Caco-2 (cell line): ENCODE measurements around the gene ZNF341. TPM values are rescaled to one million over a fixed set of nuclear protein-coding genes. Genes with fewer than 3 reads are reported as not detected.

Experiments
- BruUV-seq: library from RNA; stranded (reverse); fragments of 400-500 nt; replicated peaks from 2 replicates; lab custom pipeline; 2021; lab: Mats Ljungman, UMichigan
- CTCF ChIA-PET: fragments of 300-600 bp; sonication (Branson Sonifier 250); formaldehyde crosslinking; loops from one replicate; lab custom pipeline; 2022; ENCODE audit warnings: antibody characterized with exemption; lab: Charles Lee
- POLR2A ChIA-PET: fragments of 300-600 bp; sonication (Branson Sonifier 250); formaldehyde crosslinking; loops from one replicate; lab custom pipeline; 2022; ENCODE audit warnings: antibody characterized with exemption; lab: Charles Lee
- DNase-seq, 2 experiments: peaks; one replicate each; pipeline versions ENCODE4 v3.0.0 to v3.0.0-alpha.2; 2020 to 2022
- H3K27me3 ChIP-seq: replicated peaks from 2 replicates; pipeline ENCODE4 v1.6.0; 2011; ENCODE audit warnings: low read length; ENCODE audit not compliant: control insufficient read depth, insufficient read depth
- H3K36me3 ChIP-seq: 2 replicates; pipeline ENCODE4 v1.5.1; 2011; ENCODE audit warnings: low read length; ENCODE audit not compliant: control insufficient read depth, insufficient read depth
- H3K4me1 ChIP-seq: fragments of 250-450 bp; sonication (Bioruptor Pico); 2 replicates; pipeline ENCODE4 v1.5.1; 2020; ENCODE audit warnings: mild to moderate bottlenecking
- H3K4me3 ChIP-seq: 2 replicates; pipeline ENCODE4 v1.5.1; 2011; ENCODE audit warnings: low read depth, mild to moderate bottlenecking, control low read depth, low read length
- H3K9me3 ChIP-seq: fragments of 250-450 bp; sonication (Bioruptor Pico); 2 replicates; pipeline ENCODE4 v1.5.1; 2020; ENCODE audit warnings: mild to moderate bottlenecking, moderate library complexity
- H3K27ac Mint-ChIP-seq: one replicate; pipeline ENCODE4 v1.8.0; 2022; ENCODE audit warnings: mixed read lengths; ENCODE audit not compliant: unreplicated experiment
- H3K27me3 Mint-ChIP-seq: one replicate; pipeline ENCODE4 v1.8.0; 2022; ENCODE audit warnings: mixed read lengths; ENCODE audit not compliant: insufficient read depth, unreplicated experiment
- H3K36me3 Mint-ChIP-seq: one replicate; pipeline ENCODE4 v1.8.0; 2022; ENCODE audit warnings: mild to moderate bottlenecking, mixed read lengths; ENCODE audit not compliant: insufficient read depth, unreplicated experiment
- H3K4me1 Mint-ChIP-seq: one replicate; pipeline ENCODE4 v1.8.0; 2022; ENCODE audit warnings: low read depth, mixed read lengths; ENCODE audit not compliant: unreplicated experiment
- H3K4me3 Mint-ChIP-seq: one replicate; pipeline ENCODE4 v1.8.0; 2022; ENCODE audit warnings: mild to moderate bottlenecking, moderate library complexity, mixed read lengths; ENCODE audit not compliant: unreplicated experiment
- H3K9me3 Mint-ChIP-seq: one replicate; pipeline ENCODE4 v1.8.0; 2022; ENCODE audit warnings: mixed read lengths; ENCODE audit not compliant: unreplicated experiment
- intact Hi-C: fragments of 100-400 bp; cut with micrococcal nuclease; formaldehyde crosslinking; loops from one replicate; pipeline ENCODE4 v1.10.0; 2022; ENCODE audit not compliant: unreplicated experiment
- total RNA-seq: library from RNA; stranded (reverse); gene quantifications from 2 replicates; pipeline ENCODE4 v1.2.3, GENCODE V29; 2022
- TF ChIP-seq, protein P1 (sequence below), 2 experiments: fragments of 200-600 bp in 1 of 2; IDR thresholded peaks; 1 replicate in 1 of 2; 2 replicates in 1 of 2; pipeline versions ENCODE4 v1.5.1 to v1.8.0; 2011 to 2022; ENCODE audit warnings: antibody characterized with exemption in 1 of 2, control low read depth in 1 of 2, inconsistent platforms in 1 of 2, low read depth in 1 of 2, low read length in 1 of 2, mild to moderate bottlenecking in 1 of 2, moderate library complexity in 1 of 2; ENCODE audit not compliant: insufficient read depth in 1 of 2, severe bottlenecking in 1 of 2, unreplicated experiment in 1 of 2

Gene ZNF341
- total RNA-seq, 1 experiment from 2014 or later = 2.9 TPM

DNA sequence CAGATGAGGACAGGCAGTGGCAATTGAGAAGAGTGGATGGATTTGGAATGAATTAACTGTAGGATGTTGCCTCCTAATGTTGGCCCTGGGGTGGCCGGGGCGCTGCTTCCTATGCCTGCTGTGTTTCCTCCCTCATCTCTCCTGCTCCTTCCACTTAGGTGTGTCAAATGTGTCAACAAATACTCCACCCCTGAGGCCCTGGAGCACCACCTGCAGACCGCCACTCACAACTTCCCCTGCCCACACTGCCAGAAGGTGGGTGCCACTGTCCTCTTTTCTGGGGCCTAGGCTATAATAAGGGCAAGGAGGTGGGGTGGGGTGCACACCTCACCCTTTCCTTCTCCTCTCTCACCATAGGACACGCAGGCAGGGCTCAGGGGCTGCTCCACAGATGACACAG is 49.3 kb downstream of the ZNF341 start:
- H3K27me3 ChIP-seq = no peaks in the 10 kb centered on the region
- ChIA-PET CTCF (no interaction called here), POLR2A (interaction anchor here (0.6 kb wide), 1 partner anchor 101 kb away, joined by 3 read pairs; no protein-coding TSS in a partner anchor)
- intact Hi-C loops = no loop called here
- no peaks in the 10 kb centered on the region for H3K9me3 ChIP-seq
- no peak for DNase-seq
- Mint-ChIP-seq H3K27me3 (no peaks in the 10 kb centered on the region), H3K9me3 (no peaks in the 10 kb centered on the region), H3K4me1 (peaks cover 25% of the 10 kb centered on the region), H3K27ac (no peak overlapping the region), H3K36me3 (peaks cover 5% of the 10 kb centered on the region), H3K4me3 (no peak overlapping the region)
- TF ChIP-seq, protein P1, sequence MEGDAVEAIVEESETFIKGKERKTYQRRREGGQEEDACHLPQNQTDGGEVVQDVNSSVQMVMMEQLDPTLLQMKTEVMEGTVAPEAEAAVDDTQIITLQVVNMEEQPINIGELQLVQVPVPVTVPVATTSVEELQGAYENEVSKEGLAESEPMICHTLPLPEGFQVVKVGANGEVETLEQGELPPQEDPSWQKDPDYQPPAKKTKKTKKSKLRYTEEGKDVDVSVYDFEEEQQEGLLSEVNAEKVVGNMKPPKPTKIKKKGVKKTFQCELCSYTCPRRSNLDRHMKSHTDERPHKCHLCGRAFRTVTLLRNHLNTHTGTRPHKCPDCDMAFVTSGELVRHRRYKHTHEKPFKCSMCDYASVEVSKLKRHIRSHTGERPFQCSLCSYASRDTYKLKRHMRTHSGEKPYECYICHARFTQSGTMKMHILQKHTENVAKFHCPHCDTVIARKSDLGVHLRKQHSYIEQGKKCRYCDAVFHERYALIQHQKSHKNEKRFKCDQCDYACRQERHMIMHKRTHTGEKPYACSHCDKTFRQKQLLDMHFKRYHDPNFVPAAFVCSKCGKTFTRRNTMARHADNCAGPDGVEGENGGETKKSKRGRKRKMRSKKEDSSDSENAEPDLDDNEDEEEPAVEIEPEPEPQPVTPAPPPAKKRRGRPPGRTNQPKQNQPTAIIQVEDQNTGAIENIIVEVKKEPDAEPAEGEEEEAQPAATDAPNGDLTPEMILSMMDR (IDR thresholded peaks at IDR 0.05; ENCODE audit: insufficient read depth in 1 of 2, low read depth in 1 of 2, low read length in 1 of 2, severe bottlenecking in 1 of 2, unreplicated experiment in 1 of 2) = peak in 1 of 2 experiments; percentile 18
- no TSS peak for BruUV-seq
- H3K36me3 ChIP-seq = no peaks in the 10 kb centered on the region
- peaks cover 13% of the 10 kb centered on the region for H3K4me1 ChIP-seq
- H3K4me3 ChIP-seq = no peak overlapping the region

DNA sequence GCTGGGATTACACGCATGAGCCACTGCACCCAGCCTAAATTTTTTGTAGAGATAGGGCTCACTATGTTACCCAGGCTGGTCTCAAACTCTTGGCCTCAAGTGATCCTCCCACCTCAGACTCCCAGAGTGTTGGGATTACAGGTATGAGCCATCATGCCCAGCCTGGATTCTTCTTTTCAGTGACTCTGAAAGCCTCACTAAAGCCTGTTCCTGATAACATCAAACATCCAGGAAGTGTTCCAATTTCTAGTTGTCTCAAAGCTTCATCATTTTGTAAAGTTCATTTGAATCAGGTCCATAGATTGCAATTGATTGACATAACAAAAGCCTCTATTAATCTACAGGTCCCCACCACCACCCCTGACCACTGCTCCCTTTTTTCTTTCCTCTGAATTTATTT is 50.1 kb downstream of the ZNF341 start:
- TF ChIP-seq, protein P1 (IDR thresholded peaks at IDR 0.05; ENCODE audit: insufficient read depth in 1 of 2, low read depth in 1 of 2, low read length in 1 of 2, severe bottlenecking in 1 of 2, unreplicated experiment in 1 of 2) = no peak
- Histone ChIP-seq H3K4me3 (no peak overlapping the region), H3K27me3 (no peaks in the 10 kb centered on the region), H3K9me3 (no peaks in the 10 kb centered on the region), H3K4me1 (peaks cover 13% of the 10 kb centered on the region), H3K36me3 (no peaks in the 10 kb centered on the region)
- intact Hi-C loops = no loop called here
- no TSS peak for BruUV-seq
- no peak for DNase-seq
- H3K36me3 Mint-ChIP-seq = peaks cover 5% of the 10 kb centered on the region
- CTCF ChIA-PET = no interaction called here
- H3K27me3 Mint-ChIP-seq = no peaks in the 10 kb centered on the region
- peaks cover 25% of the 10 kb centered on the region for H3K4me1 Mint-ChIP-seq
- no peaks in the 10 kb centered on the region for H3K9me3 Mint-ChIP-seq
- POLR2A ChIA-PET = no interaction called here
- no peak overlapping the region for H3K4me3 Mint-ChIP-seq
- H3K27ac Mint-ChIP-seq = no peak overlapping the region

- ChIA-PET CTCF (interaction anchor here (1.0 kb wide), 1 partner anchor 9 kb away, joined by 4 read pairs; no protein-coding TSS in a partner anchor), POLR2A (interaction anchor here (0.6 kb wide), 1 partner anchor 144 kb away, joined by 11 read pairs; no protein-coding TSS in a partner anchor)
- no peak overlapping the region for H3K4me3 Mint-ChIP-seq
- no TSS peak for BruUV-seq
- Histone ChIP-seq H3K4me1 (peaks cover 8% of the 10 kb centered on the region), H3K4me3 (no peak overlapping the region), H3K36me3 (no peaks in the 10 kb centered on the region), H3K27me3 (no peaks in the 10 kb centered on the region), H3K9me3 (0 out of 2 replicates have a peak, but pooled peaks cover 7% of the 10 kb centered on the region)
- no peak overlapping the region for H3K27ac Mint-ChIP-seq
- peaks cover 5% of the 10 kb centered on the region for H3K36me3 Mint-ChIP-seq
- H3K27me3 Mint-ChIP-seq = no peaks in the 10 kb centered on the region
- intact Hi-C loops = no loop called here
- peaks cover 17% of the 10 kb centered on the region for H3K4me1 Mint-ChIP-seq
- no peaks in the 10 kb centered on the region for H3K9me3 Mint-ChIP-seq
- TF ChIP-seq, protein P1 (IDR thresholded peaks at IDR 0.05; ENCODE audit: insufficient read depth in 1 of 2, low read depth in 1 of 2, low read length in 1 of 2, severe bottlenecking in 1 of 2, unreplicated experiment in 1 of 2) = no peak
- no peak for DNase-seq
These were observed 51.5 kb downstream of the ZNF341 start for GRCh38 chr20:33783256-33783655.
